ENCODE results near the gene SLCO2B1. TPM values are rescaled to one million over a fixed set of nuclear protein-coding genes. Genes with fewer than 3 reads are reported as not detected.

The SLCO2B1 gene
- total RNA-seq, 6 donors from 2014 or later, result 86.2 to 366 (median 193) TPM

DNA sequence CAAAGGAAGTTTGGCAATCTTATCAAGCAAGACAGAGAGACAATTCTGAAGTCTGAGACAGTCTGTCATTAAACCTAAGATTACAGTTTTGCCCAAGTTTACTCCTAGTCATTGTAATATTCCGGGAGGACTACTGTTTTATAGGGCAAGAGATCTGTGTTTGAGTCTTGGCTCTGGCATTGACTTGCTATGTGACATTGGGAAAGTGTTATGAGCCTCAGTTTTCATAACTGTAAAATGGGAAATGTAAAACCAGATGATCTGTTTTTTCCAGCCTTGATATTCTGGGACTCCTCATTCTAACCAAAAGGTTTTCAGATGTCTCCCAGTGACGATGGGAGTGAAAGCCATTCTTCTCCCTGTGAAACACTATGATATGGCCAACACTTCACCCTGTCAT lies 24.3 kb upstream of the SLCO2B1 start:
- no peaks in the 10 kb centered on the region for H3K36me3 ChIP-seq
- no peak for ATAC-seq (ENCODE audit: low FRiP score in 2 of 2)
- WGBS, 2 donors, result 80 to 85% methylated on average over 2 of the region's 2 CpGs

DNA sequence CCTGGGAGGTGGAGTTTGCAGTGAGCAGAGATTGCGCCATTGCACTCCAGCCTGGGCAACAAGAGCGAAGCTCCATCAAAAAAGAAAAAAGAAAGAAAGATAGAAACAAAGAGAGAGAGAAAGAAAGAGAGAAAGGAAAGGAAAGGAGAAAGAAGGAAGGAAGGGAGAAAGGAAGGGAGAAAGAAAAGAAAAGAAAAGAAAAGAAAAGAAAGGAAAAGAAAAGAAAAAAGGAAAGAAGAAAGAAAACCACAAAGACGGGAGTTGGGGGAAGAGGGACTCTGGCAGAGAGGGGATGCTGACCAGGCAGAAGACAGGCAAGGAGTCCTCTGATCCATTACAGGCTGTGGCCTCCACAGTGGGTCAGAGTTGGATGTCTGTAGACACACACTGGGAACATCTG lies 18.8 kb upstream of the SLCO2B1 start:
- H3K36me3 ChIP-seq, result no peaks in the 10 kb centered on the region
- DNase-seq (no peak), ATAC-seq (ENCODE audit: low FRiP score in 2 of 2) (no peak)
- H3K4me3 ChIP-seq, result no peak overlapping the region
- no peaks in the 10 kb centered on the region for H3K4me1 ChIP-seq
- TF ChIP-seq POLR2AphosphoS5 (IDR thresholded peaks at IDR 0.05) (no peak), EP300 (IDR thresholded peaks at IDR 0.05) (no peak), POLR2A (IDR thresholded peaks at IDR 0.05) (no peak)
- TF ChIP-seq, protein P1, sequence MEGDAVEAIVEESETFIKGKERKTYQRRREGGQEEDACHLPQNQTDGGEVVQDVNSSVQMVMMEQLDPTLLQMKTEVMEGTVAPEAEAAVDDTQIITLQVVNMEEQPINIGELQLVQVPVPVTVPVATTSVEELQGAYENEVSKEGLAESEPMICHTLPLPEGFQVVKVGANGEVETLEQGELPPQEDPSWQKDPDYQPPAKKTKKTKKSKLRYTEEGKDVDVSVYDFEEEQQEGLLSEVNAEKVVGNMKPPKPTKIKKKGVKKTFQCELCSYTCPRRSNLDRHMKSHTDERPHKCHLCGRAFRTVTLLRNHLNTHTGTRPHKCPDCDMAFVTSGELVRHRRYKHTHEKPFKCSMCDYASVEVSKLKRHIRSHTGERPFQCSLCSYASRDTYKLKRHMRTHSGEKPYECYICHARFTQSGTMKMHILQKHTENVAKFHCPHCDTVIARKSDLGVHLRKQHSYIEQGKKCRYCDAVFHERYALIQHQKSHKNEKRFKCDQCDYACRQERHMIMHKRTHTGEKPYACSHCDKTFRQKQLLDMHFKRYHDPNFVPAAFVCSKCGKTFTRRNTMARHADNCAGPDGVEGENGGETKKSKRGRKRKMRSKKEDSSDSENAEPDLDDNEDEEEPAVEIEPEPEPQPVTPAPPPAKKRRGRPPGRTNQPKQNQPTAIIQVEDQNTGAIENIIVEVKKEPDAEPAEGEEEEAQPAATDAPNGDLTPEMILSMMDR (IDR thresholded peaks at IDR 0.05), result no peak
- 83 to 88% methylated on average over 3 of the region's 3 CpGs for WGBS, 2 donors
- no peak overlapping the region for H3K27ac ChIP-seq
- H3K27me3 ChIP-seq, result no peaks in the 10 kb centered on the region
- H3K9me3 ChIP-seq, result no peaks in the 10 kb centered on the region

More for the DNA sequence above, 24.3 kb upstream of the SLCO2B1 start:
- no peak overlapping the region for H3K27ac ChIP-seq
- H3K4me3 ChIP-seq, result no peak overlapping the region
- no peaks in the 10 kb centered on the region for H3K27me3 ChIP-seq
- DNase-seq, result no peak
- H3K4me1 ChIP-seq, result no peaks in the 10 kb centered on the region
- TF ChIP-seq POLR2A (IDR thresholded peaks at IDR 0.05), result no peak
- no peak for TF ChIP-seq EP300 (IDR thresholded peaks at IDR 0.05)
- TF ChIP-seq POLR2AphosphoS5 (IDR thresholded peaks at IDR 0.05), result no peak
- TF ChIP-seq, protein P1 (IDR thresholded peaks at IDR 0.05), result no peak
- no peaks in the 10 kb centered on the region for H3K9me3 ChIP-seq

DNA sequence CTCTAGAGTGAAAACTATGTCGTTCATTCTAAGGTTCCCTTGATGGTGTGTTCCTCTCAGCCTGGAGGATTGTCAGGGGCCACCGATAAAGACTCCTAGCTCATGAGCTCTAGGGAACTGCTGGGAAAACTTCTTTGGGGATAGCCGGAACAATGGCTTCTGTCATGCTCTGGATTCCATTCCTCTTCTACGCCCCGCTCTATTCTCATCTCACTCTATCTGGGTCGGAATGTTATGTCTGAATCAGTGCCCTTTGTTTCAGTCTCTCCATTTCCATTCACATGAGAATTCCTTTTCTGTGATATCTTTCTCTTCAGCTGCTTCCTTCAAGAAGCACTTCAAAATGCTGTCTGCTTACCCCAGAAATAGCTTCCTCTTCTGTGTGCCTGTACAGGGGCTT lies 16.9 kb upstream of the SLCO2B1 start:
- ATAC-seq (ENCODE audit: low FRiP score in 2 of 2) (no peak), DNase-seq (no peak)
- H3K4me1 ChIP-seq, result no peaks in the 10 kb centered on the region
- no peaks in the 10 kb centered on the region for H3K27me3 ChIP-seq
- 54 to 60% methylated on average over 6 of the region's 6 CpGs for WGBS, 2 donors
- no peak overlapping the region for H3K4me3 ChIP-seq
- H3K27ac ChIP-seq, result no peak overlapping the region
- H3K36me3 ChIP-seq, result no peaks in the 10 kb centered on the region
- TF ChIP-seq EP300 (IDR thresholded peaks at IDR 0.05), result no peak
- TF ChIP-seq, protein P1 (IDR thresholded peaks at IDR 0.05), result no peak
- no peak for TF ChIP-seq POLR2AphosphoS5 (IDR thresholded peaks at IDR 0.05)
- H3K9me3 ChIP-seq, result no peaks in the 10 kb centered on the region

DNA sequence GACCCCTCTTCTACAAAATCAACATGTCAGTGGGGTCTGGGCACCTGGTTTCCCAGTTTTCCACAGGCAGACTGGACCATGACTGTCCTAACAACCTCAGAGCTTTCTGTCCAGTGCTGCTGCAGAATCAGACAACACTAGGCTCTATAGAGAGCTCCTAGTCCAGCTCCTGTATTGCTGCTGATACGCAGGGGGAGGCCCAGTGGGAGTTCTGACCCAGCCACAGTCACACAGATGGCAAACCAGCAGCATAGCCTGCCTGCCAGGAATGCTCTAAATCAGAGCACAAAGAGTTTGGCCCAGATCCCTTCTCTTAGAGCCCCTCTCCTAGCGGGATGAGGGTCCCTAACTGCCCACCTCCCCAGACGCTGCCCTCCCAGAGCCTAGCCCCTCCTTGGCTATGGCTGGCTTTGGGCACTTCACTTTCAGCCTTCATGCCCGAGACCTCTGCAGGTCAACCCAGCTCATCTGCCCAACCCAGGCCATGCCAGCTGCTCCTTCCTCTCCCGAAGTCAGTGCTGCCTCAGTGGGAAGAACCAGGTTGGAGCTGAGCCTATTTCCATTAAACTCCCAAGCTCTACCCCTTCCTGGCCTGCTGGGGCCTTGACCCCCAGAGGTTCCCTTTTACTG lies 15.8 kb upstream of the SLCO2B1 start:
- ATAC-seq (ENCODE audit: low FRiP score in 2 of 2) (no peak), DNase-seq (no peak)
- Histone ChIP-seq H3K4me1 (no peaks in the 10 kb centered on the region), H3K27me3 (no peaks in the 10 kb centered on the region), H3K36me3 (no peaks in the 10 kb centered on the region), H3K4me3 (no peak overlapping the region), H3K9me3 (no peaks in the 10 kb centered on the region), H3K27ac (no peak overlapping the region)
- TF ChIP-seq, protein P1 (IDR thresholded peaks at IDR 0.05), result no peak
- no peak for TF ChIP-seq POLR2A (IDR thresholded peaks at IDR 0.05)
- no peak for TF ChIP-seq POLR2AphosphoS5 (IDR thresholded peaks at IDR 0.05)
- TF ChIP-seq EP300 (IDR thresholded peaks at IDR 0.05), result no peak
- WGBS, 2 donors, result 78 to 91% methylated on average over 4 to 5 of the region's 5 CpGs

DNA sequence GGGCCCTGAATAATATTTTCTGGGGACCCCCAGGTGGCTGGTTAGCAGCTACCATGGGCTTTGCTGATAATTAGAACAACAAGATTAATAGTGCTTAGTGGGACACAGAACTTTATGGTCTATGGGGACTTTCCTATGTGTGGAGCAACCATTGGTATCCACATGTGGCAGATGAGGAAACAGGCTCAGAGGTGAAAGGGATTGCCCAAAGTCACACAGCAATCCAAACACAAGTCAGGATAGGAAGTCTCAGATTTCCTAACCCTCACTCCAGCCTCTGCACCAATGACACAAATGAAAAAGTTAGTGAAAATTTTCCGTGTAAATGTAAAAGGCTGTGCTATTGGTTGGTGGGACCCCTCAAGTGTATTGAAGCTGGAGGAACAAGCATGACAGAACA lies 15.3 kb upstream of the SLCO2B1 start:
- Histone ChIP-seq H3K27me3 (no peaks in the 10 kb centered on the region), H3K9me3 (no peaks in the 10 kb centered on the region), H3K4me1 (peaks cover 0 to 4% (median 2%) of the 10 kb centered on the region in 4 donors), H3K27ac (no peak overlapping the region), H3K4me3 (no peak overlapping the region), H3K36me3 (no peaks in the 10 kb centered on the region)
- ATAC-seq (ENCODE audit: low FRiP score in 2 of 2), result no peak
- TF ChIP-seq EP300 (IDR thresholded peaks at IDR 0.05), result no peak
- no peak for TF ChIP-seq POLR2AphosphoS5 (IDR thresholded peaks at IDR 0.05)
- WGBS, 2 donors, result 64 to 82% methylated on average over 1 of the region's 1 CpG
- DNase-seq, result no peak

All from upper lobe of left lung (tissue), 6 donors.